PFSK-1 (cell line): ENCODE measurements around the gene OR2W3.

Source experiments
- POLR2AphosphoS5 ChIP-seq: IDR thresholded peaks from 2 replicates; pipeline ENCODE4 v1.6.1; 2012; ENCODE audit warnings: low read depth, mild to moderate bottlenecking, control low read depth, low read length, moderate library complexity
- REST ChIP-seq, 2 experiments: IDR thresholded peaks; 2 replicates each; pipeline versions ENCODE4 v1.6.1 to v1.8.0; 2011 to 2012; ENCODE audit warnings: low read depth in 2 of 2, low read length in 2 of 2, control low read depth in 1 of 2, inconsistent platforms in 1 of 2, mild to moderate bottlenecking in 1 of 2, moderate library complexity in 1 of 2; ENCODE audit not compliant: insufficient read depth in 1 of 2

- TF ChIP-seq POLR2AphosphoS5: no peak
- TF ChIP-seq REST (IDR thresholded peaks at IDR 0.05; ENCODE audit: insufficient read depth in 1 of 2, low read depth in 2 of 2, low read length in 2 of 2): no peak
These were observed 13.4 kb downstream of the OR2W3 start for GRCh38 chr1:247908766-247909165.
